ENCODE results near the gene CACNA2D3. TPM values are rescaled to one million over a fixed set of nuclear protein-coding genes. Genes with fewer than 3 reads are reported as not detected.

CACNA2D3 gene
- polyA plus RNA-seq, 2 of the 4 experiments (the other 2 are of a cell fraction) = 0.04 to 0.05 TPM

- ChIA-PET CTCF (interaction anchor here (0.7 kb wide), 1 partner anchor 28 kb away, joined by 4 read pairs; no protein-coding TSS in a partner anchor), POLR2A (no interaction called here)
- 53% methylated on average over 7 of the region's 7 CpGs for WGBS (ENCODE audit: missing lambda C conversion rate)
- ATAC-seq = no peak
- Histone ChIP-seq H3K27ac (no peak overlapping the region), H3K4me3 (no peak overlapping the region), H3K9me3 (no peaks in the 10 kb centered on the region), H3K4me1 (no peaks in the 10 kb centered on the region), H3K4me2 (no peak overlapping the region)
- no peak for DNase-seq (ENCODE audit: low read depth in 1 of 2, low spot score in 1 of 2)
- TF ChIP-seq RCOR1 (IDR thresholded peaks at IDR 0.05; ENCODE audit: low read depth, low read length) = no peak
- no peak for TF ChIP-seq RNF2 (IDR thresholded peaks at IDR 0.05; ENCODE audit: borderline replicate concordance, low read depth)
- TF ChIP-seq NFE2L2 (conservative IDR thresholded peaks at IDR 0.05; ENCODE audit: low read length) = no peak
- no peak for TF ChIP-seq USF2 (IDR thresholded peaks at IDR 0.05)
- no peak for TF ChIP-seq BHLHE40 (IDR thresholded peaks at IDR 0.05; ENCODE audit: low read depth, low read length)
- no peak for TF ChIP-seq KDM1A (IDR thresholded peaks at IDR 0.05; ENCODE audit: low read depth)
- TF ChIP-seq SREBF2 (IDR thresholded peaks at IDR 0.05) = no peak
- no peak for TF ChIP-seq ATOH8 (CRISPR knock-in tag; IDR thresholded peaks at IDR 0.05; ENCODE audit: low read depth)
- no peak for TF ChIP-seq HOXA7 (CRISPR knock-in tag; IDR thresholded peaks at IDR 0.05)
- TF ChIP-seq RFX5 (IDR thresholded peaks at IDR 0.05) = no peak
- no peak for TF ChIP-seq CHD4 (IDR thresholded peaks at IDR 0.05; ENCODE audit: borderline replicate concordance)
- TF ChIP-seq MAFK (IDR thresholded peaks at IDR 0.05; ENCODE audit: partially characterized antibody) = no peak
- TF ChIP-seq, protein P1, sequence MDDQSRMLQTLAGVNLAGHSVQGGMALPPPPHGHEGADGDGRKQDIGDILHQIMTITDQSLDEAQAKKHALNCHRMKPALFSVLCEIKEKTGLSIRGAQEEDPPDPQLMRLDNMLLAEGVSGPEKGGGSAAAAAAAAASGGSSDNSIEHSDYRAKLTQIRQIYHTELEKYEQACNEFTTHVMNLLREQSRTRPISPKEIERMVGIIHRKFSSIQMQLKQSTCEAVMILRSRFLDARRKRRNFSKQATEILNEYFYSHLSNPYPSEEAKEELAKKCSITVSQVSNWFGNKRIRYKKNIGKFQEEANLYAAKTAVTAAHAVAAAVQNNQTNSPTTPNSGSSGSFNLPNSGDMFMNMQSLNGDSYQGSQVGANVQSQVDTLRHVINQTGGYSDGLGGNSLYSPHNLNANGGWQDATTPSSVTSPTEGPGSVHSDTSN (IDR thresholded peaks at IDR 0.05) = no peak
- no peak for FAIRE-seq
Measured at GRCh38 chr3:54169524-54169923, 47.2 kb downstream of the CACNA2D3 start.

DNA sequence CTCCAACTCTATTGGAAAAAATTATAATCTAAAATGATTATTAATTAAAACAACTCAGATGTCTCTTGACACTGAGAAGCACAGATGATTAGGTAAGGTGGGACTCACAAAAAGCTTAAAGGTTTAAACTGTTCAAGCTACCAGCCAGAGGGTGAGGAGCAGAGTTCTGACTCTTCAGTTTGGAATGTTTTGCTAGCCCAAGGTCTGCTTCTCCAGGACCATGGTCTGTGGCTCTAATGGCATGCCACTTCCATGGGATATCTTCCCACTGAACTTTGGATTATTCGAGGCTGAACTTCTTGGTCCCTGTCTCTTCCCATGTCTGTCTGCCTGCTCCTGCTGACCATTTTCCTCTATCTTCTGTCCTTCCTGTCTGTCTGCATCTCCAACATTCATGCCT, 49.2 kb downstream of the CACNA2D3 start:
- no peak for TF ChIP-seq NR3C1 (IDR thresholded peaks at IDR 0.05)
- TF ChIP-seq CBX8 (IDR thresholded peaks at IDR 0.05) = no peak
- H3K4me3 ChIP-seq = no peak overlapping the region
- CTCF ChIA-PET = no interaction called here
- POLR2A ChIA-PET = no interaction called here
- no peaks in the 10 kb centered on the region for H3K9me3 ChIP-seq
- 0% methylated on average over 1 of the region's 1 CpG for WGBS (ENCODE audit: missing lambda C conversion rate)
- no peak for DNase-seq (ENCODE audit: low read depth in 1 of 2, low spot score in 1 of 2)
- ATAC-seq = no peak
- H3K4me1 ChIP-seq = no peaks in the 10 kb centered on the region
- FAIRE-seq = no peak
- H3K4me2 ChIP-seq = no peak overlapping the region
- H3K27ac ChIP-seq = no peak overlapping the region

DNA sequence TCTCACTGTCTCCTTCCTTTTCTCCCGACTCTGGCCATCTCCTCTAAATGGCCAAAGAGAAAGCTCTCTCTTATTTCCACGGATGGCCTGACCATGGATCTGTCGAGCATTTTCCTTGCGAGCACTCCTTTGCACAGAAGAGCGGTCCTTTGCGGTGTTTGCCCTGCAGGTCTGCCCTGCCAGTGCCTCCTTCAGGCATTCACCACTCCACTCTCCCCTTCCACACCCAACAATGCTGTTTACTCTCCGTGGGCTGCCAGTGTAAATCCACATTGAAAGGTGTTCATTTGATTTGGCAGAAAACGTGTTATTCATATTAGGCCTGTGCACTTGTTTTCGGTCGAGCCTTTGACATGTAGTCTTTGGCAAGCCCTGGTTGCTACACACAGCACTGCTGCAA, 49.6 kb downstream of the CACNA2D3 start:
- H3K9me3 ChIP-seq = no peaks in the 10 kb centered on the region
- DNase-seq (ENCODE audit: low read depth in 1 of 2, low spot score in 1 of 2) (no peak), ATAC-seq (no peak), FAIRE-seq (no peak)
- CTCF ChIA-PET = no interaction called here
- TF ChIP-seq ZNF302 (CRISPR knock-in tag; IDR thresholded peaks at IDR 0.05) (no peak), MYC (IDR thresholded peaks at IDR 0.05; ENCODE audit: borderline replicate concordance, low read length) (no peak), NR3C1 (IDR thresholded peaks at IDR 0.05) (no peak), EHF (CRISPR knock-in tag; IDR thresholded peaks at IDR 0.05) (no peak), JUNB (IDR thresholded peaks at IDR 0.05) (no peak), KDM1A (IDR thresholded peaks at IDR 0.05; ENCODE audit: low read depth) (no peak), ESRRA (IDR thresholded peaks at IDR 0.05; ENCODE audit: borderline replicate concordance, low read length) (no peak), RFX5 (IDR thresholded peaks at IDR 0.05) (no peak), FOXS1 (CRISPR knock-in tag; IDR thresholded peaks at IDR 0.05) (no peak), POLR2AphosphoS2 (conservative IDR thresholded peaks at IDR 0.05; ENCODE audit: low read length) (no peak), RAD21 (conservative IDR thresholded peaks at IDR 0.05 in 1 of 2, IDR thresholded peaks at IDR 0.05 in 1 of 2) (no peak), SREBF2 (IDR thresholded peaks at IDR 0.05) (no peak), POLR2A (IDR thresholded peaks at IDR 0.05; ENCODE audit: low read length) (no peak), REST (IDR thresholded peaks at IDR 0.05) (no peak), ZSCAN20 (CRISPR knock-in tag; IDR thresholded peaks at IDR 0.05) (no peak), NPAS2 (CRISPR knock-in tag; IDR thresholded peaks at IDR 0.05; ENCODE audit: borderline replicate concordance) (no peak), MAFK (IDR thresholded peaks at IDR 0.05; ENCODE audit: partially characterized antibody) (no peak)
- TF ChIP-seq, protein P2, sequence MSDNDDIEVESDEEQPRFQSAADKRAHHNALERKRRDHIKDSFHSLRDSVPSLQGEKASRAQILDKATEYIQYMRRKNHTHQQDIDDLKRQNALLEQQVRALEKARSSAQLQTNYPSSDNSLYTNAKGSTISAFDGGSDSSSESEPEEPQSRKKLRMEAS (IDR thresholded peaks at IDR 0.05) = no peak
- TF ChIP-seq, protein P3, sequence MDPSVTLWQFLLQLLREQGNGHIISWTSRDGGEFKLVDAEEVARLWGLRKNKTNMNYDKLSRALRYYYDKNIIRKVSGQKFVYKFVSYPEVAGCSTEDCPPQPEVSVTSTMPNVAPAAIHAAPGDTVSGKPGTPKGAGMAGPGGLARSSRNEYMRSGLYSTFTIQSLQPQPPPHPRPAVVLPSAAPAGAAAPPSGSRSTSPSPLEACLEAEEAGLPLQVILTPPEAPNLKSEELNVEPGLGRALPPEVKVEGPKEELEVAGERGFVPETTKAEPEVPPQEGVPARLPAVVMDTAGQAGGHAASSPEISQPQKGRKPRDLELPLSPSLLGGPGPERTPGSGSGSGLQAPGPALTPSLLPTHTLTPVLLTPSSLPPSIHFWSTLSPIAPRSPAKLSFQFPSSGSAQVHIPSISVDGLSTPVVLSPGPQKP (IDR thresholded peaks at IDR 0.05; ENCODE audit: low read depth, low read length) = no peak
- POLR2A ChIA-PET = no interaction called here
- H3K4me1 ChIP-seq = no peaks in the 10 kb centered on the region
- no peak overlapping the region for H3K27ac ChIP-seq
- H3K4me3 ChIP-seq = no peak overlapping the region
- H3K4me2 ChIP-seq = no peak overlapping the region
- WGBS (ENCODE audit: missing lambda C conversion rate) = 46% methylated on average over 10 of the region's 10 CpGs

All from A549 (cell line).